HepG2 (cell line): Measurements from ENCODE around the gene NPPB. TPM values are rescaled to one million over a fixed set of nuclear protein-coding genes. Genes with fewer than 3 reads are reported as not detected.
"Not testable (repeated sequence)": the region's sequence is repeated elsewhere in the genome, so short reads cannot be mapped to it uniquely, and the experiment has no call there.

Experiments used
- ATAC-seq: fragments of 200-7000 bp; cut with Tn5 transposase; 3 replicates; pipeline ENCODE4 v1.9.1; 2020; ENCODE audit warnings: mild to moderate bottlenecking, moderate library complexity
- BruUV-seq: library from RNA; stranded (reverse); fragments of 400-500 nt; replicated peaks from 2 replicates; lab custom pipeline; 2021; lab: Mats Ljungman, UMichigan
- CTCF ChIA-PET: fragments of 300-600 bp; formaldehyde crosslinking; extraction: SDS; loops from one replicate; lab custom pipeline; 2021; ENCODE audit warnings: low total read pairs, inconsistent platforms, low intra/inter-chr PET ratio; lab: Yijun Ruan, JAX
- POLR2A ChIA-PET: fragments of 350-600 bp; sonication (Branson Sonifier 250); formaldehyde crosslinking; loops from one replicate; lab custom pipeline; 2020; ENCODE audit warnings: antibody characterized with exemption, inconsistent platforms; lab: Yijun Ruan, JAX
- DNase-seq: peaks from one replicate; pipeline ENCODE4 v3.0.0-alpha.2; 2015; ENCODE audit warnings: low spot score
- FAIRE-seq: peaks from 3 replicates; lab custom pipeline; 2011; peaks lifted over from hg19 to GRCh38; lab: Jason Lieb, UNC
- H2AFZ ChIP-seq: one replicate; pipeline ENCODE4 v1.6.1; 2011; ENCODE audit warnings: low read length, inconsistent platforms
- H3K27ac ChIP-seq: fragments of 300-600 bp; 3 replicates; pipeline ENCODE4 v1.8.0; 2011; ENCODE audit warnings: mixed run types, mild to moderate bottlenecking, mixed read lengths, low read length, inconsistent platforms; ENCODE audit not compliant: insufficient read depth; ENCODE audit errors: extremely low read length
- H3K27me3 ChIP-seq, 2 experiments: fragments of 200-600 bp in 1 of 2; 2 replicates in 1 of 2; 3 replicates in 1 of 2; pipeline versions ENCODE4 v1.6.0 to v1.8.0; 2011; ENCODE audit warnings: low read length in 2 of 2, mild to moderate bottlenecking in 2 of 2, moderate library complexity in 2 of 2, inconsistent platforms in 1 of 2; ENCODE audit not compliant: insufficient read depth in 2 of 2, control insufficient read depth in 1 of 2
- H3K36me3 ChIP-seq, 2 experiments: fragments of 200-600 bp in 1 of 2; replicated peaks in 1 of 2; 2 replicates in 1 of 2; 3 replicates in 1 of 2; pipeline versions ENCODE4 v1.5.1 to v1.8.0; 2011; ENCODE audit warnings: low read length in 2 of 2, inconsistent platforms in 1 of 2; ENCODE audit not compliant: insufficient read depth in 2 of 2, control insufficient read depth in 1 of 2
- H3K4me1 ChIP-seq: 2 replicates; pipeline ENCODE4 v1.5.1; 2012; ENCODE audit warnings: low read length, inconsistent platforms; ENCODE audit not compliant: insufficient read depth
- H3K4me2 ChIP-seq: 2 replicates; pipeline ENCODE4 v1.6.0; 2011; ENCODE audit warnings: low read depth, low read length, inconsistent platforms
- H3K4me3 ChIP-seq, 3 experiments: fragments of 200-600 bp in 1 of 3; sonication (generic), shearing (Covaris generic) in 1 of 3; replicated peaks in 1 of 3; 2 replicates each; pipeline ENCODE4 v1.5.1; 2011 to 2016; ENCODE audit warnings: low read length in 3 of 3, inconsistent platforms in 2 of 3, low read depth in 2 of 3, mild to moderate bottlenecking in 2 of 3, control low read depth in 1 of 3, mixed read lengths in 1 of 3; ENCODE audit not compliant: insufficient read depth in 1 of 3
- H3K79me2 ChIP-seq: one replicate; pipeline ENCODE4 v1.6.1; 2011; ENCODE audit warnings: low read length, inconsistent platforms; ENCODE audit not compliant: insufficient read depth
- H3K9ac ChIP-seq: 2 replicates; pipeline ENCODE4 v1.6.0; 2011; ENCODE audit warnings: mild to moderate bottlenecking, low read depth, low read length, inconsistent platforms; ENCODE audit not compliant: insufficient read depth
- H3K9me3 ChIP-seq: 2 replicates; pipeline ENCODE4 v1.5.1; 2012; ENCODE audit warnings: mild to moderate bottlenecking, low read length
- H4K20me1 ChIP-seq: 2 replicates; pipeline ENCODE4 v1.6.0; 2011; ENCODE audit warnings: inconsistent platforms, mild to moderate bottlenecking, low read length, moderate library complexity; ENCODE audit not compliant: insufficient read depth
- JUN ChIP-seq: sonication (generic); formaldehyde crosslinking; IDR thresholded peaks from 2 replicates; pipeline ENCODE4 v1.4.0; 2020; ENCODE audit warnings: mild to moderate bottlenecking, missing genetic modification reagents
- NFE2L1 ChIP-seq: sonication (generic); formaldehyde crosslinking; IDR thresholded peaks from 2 replicates; pipeline ENCODE4 v1.4.0; 2020; ENCODE audit warnings: missing genetic modification reagents, mild to moderate bottlenecking, borderline replicate concordance
- SMAD1 ChIP-seq: sonication (generic); formaldehyde crosslinking; IDR thresholded peaks from 2 replicates; pipeline ENCODE4 v1.4.0; 2020; ENCODE audit warnings: missing genetic modification reagents, low read depth, mild to moderate bottlenecking, borderline replicate concordance
- TBX3 ChIP-seq: fragments of 450-650 bp; IDR thresholded peaks from 2 replicates; pipeline ENCODE4 v1.6.1; 2017; ENCODE audit warnings: antibody characterized with exemption, mild to moderate bottlenecking, inconsistent platforms, borderline replicate concordance
- ZMYM4 ChIP-seq: sonication (generic); formaldehyde crosslinking; IDR thresholded peaks from 2 replicates; pipeline ENCODE4 v1.8.1; 2023; ENCODE audit warnings: mild to moderate bottlenecking, missing genetic modification reagents
- ZNF235 ChIP-seq: sonication (generic); formaldehyde crosslinking; IDR thresholded peaks from 2 replicates; pipeline ENCODE4 v1.8.1; 2023; ENCODE audit warnings: mild to moderate bottlenecking, missing genetic modification reagents, borderline replicate concordance
- ZNF782 ChIP-seq: sonication (generic); formaldehyde crosslinking; IDR thresholded peaks from 2 replicates; pipeline ENCODE4 v1.4.0; 2020; ENCODE audit warnings: missing genetic modification reagents, mild to moderate bottlenecking, borderline replicate concordance
- ZSCAN21 ChIP-seq: sonication (generic); formaldehyde crosslinking; IDR thresholded peaks from 2 replicates; pipeline ENCODE4 v1.8.0; 2022; ENCODE audit warnings: mild to moderate bottlenecking, missing genetic modification reagents, moderate library complexity, borderline replicate concordance
- WGBS: methylation state at CpG from one replicate; pipeline ENCODE4 v1.1.6; 2017; ENCODE audit warnings: low lambda C conversion rate; 5-methylcytosine and 5-hydroxymethylcytosine counted together
- in situ Hi-C: cut with HindIII; loops from 2 replicates; pipeline ENCODE4 v1.10.0; 2017; ENCODE audit warnings: low pct_unique_long_range_greater_than_20kb; ENCODE audit not compliant: extremely low pct_ligation_motif_present
- intact Hi-C: fragments of 100-400 bp; cut with micrococcal nuclease; formaldehyde crosslinking; loops from one replicate; pipeline ENCODE4 v1.10.0; 2022; ENCODE audit not compliant: unreplicated experiment
- polyA plus RNA-seq, 8 experiments: library from polyadenylated mRNA; depleted of rRNA in 3 of 8; stranded (reverse) in 7 of 8; unstranded in 1 of 8; fragments of >200 nt; fragmentation: Illumina TruSeq in 4 of 8; extraction: Trizol in 4 of 8; gene quantifications; 2 replicates each; pipeline versions ENCODE4 v1.2.1 to v1.2.3, GENCODE V29; 2011 to 2016; ENCODE audit warnings: low read depth in 4 of 8, missing spikeins in 1 of 8, mixed read lengths in 1 of 8; ENCODE audit not compliant: insufficient read depth in 1 of 8
- total RNA-seq, 5 experiments: library from RNA; depleted of rRNA; stranded (reverse); fragments of >200 nt; fragmentation: Illumina TruSeq; extraction: Trizol; gene quantifications; 2 replicates each; pipeline ENCODE4 v1.2.3, GENCODE V29; 2016; ENCODE audit warnings: low read depth in 1 of 5
- TF ChIP-seq, protein P1 (sequence below): IDR thresholded peaks from 2 replicates; pipeline ENCODE4 v1.6.1; 2012; ENCODE audit warnings: inconsistent platforms
- TF ChIP-seq, protein P2 (sequence below): sonication (generic); formaldehyde crosslinking; IDR thresholded peaks from 2 replicates; pipeline ENCODE4 v1.5.0; 2020; ENCODE audit warnings: mild to moderate bottlenecking, missing genetic modification reagents, borderline replicate concordance

Gene NPPB
- total and polyA plus RNA-seq, 2 of the 13 experiments (the other 11 are each of a cell fraction or from before 2014, with no cell fraction given) = 1.9 TPM; not detected in 1

DNA sequence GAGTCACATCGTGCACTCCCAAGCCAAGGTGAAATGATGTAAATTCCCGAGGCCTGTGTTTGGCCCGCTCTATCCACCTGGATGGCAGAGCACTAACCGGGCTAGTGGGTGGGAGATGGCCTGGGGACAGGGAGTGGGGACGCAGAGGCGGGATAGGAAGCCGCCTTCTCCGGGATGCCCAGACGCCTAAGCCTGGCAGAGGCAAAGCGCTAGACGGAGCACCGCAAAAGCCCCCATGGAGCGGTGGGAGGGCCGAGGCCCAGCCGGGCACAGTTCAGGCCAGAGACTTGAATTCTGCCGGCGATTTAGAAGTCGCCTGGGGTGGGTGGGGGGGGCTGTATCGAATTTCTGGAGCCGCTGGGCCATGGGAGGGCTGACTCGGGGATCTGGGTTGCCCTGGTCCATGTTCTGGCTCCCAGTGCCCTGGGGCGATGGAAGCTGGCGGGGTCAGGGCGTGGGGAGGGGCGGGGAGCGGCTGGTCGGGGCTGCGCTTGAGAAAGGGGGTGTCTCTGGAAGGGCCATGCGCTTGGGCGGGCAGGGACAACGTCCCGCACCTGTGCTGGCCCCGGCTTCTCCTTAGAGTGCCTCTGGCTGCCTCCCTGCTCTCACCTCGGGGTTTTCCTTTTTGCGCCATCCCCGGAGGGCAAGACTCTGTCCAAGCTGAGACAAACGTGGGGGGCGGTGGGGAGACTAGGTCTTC, 39.5 kb upstream of the NPPB start (continued):
- TF ChIP-seq TBX3 (no peak), SMAD1 (CRISPR knock-in tag) (no peak)

DNA sequence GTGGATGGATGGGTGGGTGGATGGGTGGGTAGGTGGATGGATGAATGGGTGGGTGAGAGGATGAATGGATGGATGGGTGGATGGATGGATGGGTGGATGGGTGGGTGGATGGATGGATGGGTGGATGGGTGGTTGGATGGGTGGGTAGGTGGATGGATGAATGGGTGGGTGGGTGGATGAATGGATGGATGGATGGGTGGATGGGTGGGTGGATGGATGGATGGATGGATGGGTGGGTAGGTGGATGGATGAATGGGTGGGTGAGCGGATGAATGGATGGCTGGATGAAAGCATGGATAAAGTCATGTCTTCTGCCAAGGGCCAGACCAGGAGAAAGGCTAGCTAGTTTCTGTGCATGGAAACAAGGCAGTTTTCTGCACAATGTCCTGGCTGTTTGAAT, 35.8 kb upstream of the NPPB start:
- intact Hi-C loops = loop anchor here (1.0 to 2.0 kb wide), 2 partner anchors 29 to 52 kb away; no protein-coding TSS in a partner anchor

DNA sequence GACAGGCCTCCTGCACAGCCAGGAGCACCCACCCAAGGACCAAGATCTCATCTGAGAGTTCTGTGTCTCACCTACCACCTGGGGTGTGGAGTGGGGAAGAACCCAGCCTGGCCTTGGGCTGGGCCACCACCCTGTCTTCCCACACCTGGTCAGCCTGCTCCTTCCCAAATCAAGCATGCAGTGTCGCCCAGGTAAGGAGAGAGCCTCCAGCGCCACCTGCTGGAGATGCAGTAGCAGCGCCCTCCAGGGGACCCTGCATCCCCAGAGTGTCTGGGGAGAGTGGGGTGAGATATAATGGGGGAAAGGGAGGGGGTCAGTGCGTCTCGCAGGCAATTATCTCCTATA, 35.1 kb upstream of the NPPB start:
- CTCF ChIA-PET = interaction anchor here (1.1 to 3.4 kb wide), 3 partner anchors 29 to 73 kb away, joined by 5 to 46 read pairs (median 6); no protein-coding TSS in a partner anchor
- Histone ChIP-seq H3K4me1 (peaks cover 48% of the 10 kb centered on the region), H3K4me2 (no peak overlapping the region), H3K4me3 (no peak overlapping the region), H3K79me2 (no peaks in the 10 kb centered on the region), H3K27ac (no peak overlapping the region), H3K27me3 (peaks cover 0 to 4% of the 10 kb centered on the region in 2 experiments; a peak in 2 of 5 replicates), H3K9me3 (no peaks in the 10 kb centered on the region), H3K36me3 (no peaks in the 10 kb centered on the region), H4K20me1 (no peaks in the 10 kb centered on the region), H2AFZ (no peak overlapping the region), H3K9ac (no peak overlapping the region)
- FAIRE-seq (no peak), ATAC-seq (peak; percentile 86), DNase-seq (peak; percentile 49)
- no TSS peak for BruUV-seq
- in situ Hi-C loops = no loop called here
- 0% methylated on average over 3 of the region's 5 CpGs for WGBS
- intact Hi-C loops = loop anchor here (1.0 to 2.0 kb wide), 2 partner anchors 29 to 51 kb away; no protein-coding TSS in a partner anchor
- POLR2A ChIA-PET = interaction anchor here (3.6 kb wide), 1 partner anchor 14 kb away, joined by 20 read pairs; no protein-coding TSS in a partner anchor
- TF ChIP-seq, protein P1, sequence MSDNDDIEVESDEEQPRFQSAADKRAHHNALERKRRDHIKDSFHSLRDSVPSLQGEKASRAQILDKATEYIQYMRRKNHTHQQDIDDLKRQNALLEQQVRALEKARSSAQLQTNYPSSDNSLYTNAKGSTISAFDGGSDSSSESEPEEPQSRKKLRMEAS = no peak; the same call in 1 of the 2 replicates
- TF ChIP-seq ZNF782 = no peak
- TF ChIP-seq, protein P2, sequence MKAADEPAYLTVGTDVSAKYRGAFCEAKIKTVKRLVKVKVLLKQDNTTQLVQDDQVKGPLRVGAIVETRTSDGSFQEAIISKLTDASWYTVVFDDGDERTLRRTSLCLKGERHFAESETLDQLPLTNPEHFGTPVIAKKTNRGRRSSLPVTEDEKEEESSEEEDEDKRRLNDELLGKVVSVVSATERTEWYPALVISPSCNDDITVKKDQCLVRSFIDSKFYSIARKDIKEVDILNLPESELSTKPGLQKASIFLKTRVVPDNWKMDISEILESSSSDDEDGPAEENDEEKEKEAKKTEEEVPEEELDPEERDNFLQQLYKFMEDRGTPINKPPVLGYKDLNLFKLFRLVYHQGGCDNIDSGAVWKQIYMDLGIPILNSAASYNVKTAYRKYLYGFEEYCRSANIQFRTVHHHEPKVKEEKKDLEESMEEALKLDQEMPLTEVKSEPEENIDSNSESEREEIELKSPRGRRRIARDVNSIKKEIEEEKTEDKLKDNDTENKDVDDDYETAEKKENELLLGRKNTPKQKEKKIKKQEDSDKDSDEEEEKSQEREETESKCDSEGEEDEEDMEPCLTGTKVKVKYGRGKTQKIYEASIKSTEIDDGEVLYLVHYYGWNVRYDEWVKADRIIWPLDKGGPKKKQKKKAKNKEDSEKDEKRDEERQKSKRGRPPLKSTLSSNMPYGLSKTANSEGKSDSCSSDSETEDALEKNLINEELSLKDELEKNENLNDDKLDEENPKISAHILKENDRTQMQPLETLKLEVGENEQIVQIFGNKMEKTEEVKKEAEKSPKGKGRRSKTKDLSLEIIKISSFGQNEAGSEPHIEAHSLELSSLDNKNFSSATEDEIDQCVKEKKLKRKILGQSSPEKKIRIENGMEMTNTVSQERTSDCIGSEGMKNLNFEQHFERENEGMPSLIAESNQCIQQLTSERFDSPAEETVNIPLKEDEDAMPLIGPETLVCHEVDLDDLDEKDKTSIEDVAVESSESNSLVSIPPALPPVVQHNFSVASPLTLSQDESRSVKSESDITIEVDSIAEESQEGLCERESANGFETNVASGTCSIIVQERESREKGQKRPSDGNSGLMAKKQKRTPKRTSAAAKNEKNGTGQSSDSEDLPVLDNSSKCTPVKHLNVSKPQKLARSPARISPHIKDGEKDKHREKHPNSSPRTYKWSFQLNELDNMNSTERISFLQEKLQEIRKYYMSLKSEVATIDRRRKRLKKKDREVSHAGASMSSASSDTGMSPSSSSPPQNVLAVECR (CRISPR knock-in tag) = peak; percentile 29; the same call in 1 of the 2 replicates
- no peak for TF ChIP-seq JUN (CRISPR knock-in tag)
- no peak for TF ChIP-seq ZMYM4 (CRISPR knock-in tag)
- TF ChIP-seq ZSCAN21 (CRISPR knock-in tag) = no peak
- TF ChIP-seq ZNF235 (CRISPR knock-in tag) = no peak
- no peak for TF ChIP-seq NFE2L1

More for the DNA sequence above, 35.8 kb upstream of the NPPB start:
- H4K20me1 ChIP-seq, H3K36me3 ChIP-seq, DNase-seq, H3K9ac ChIP-seq, H3K27ac ChIP-seq, H2AFZ ChIP-seq, ATAC-seq, in situ Hi-C loops, H3K27me3 ChIP-seq, POLR2A ChIA-PET, H3K79me2 ChIP-seq, H3K4me3 ChIP-seq, BruUV-seq, H3K9me3 ChIP-seq, FAIRE-seq, H3K4me2 ChIP-seq: not testable (repeated sequence)
- peaks cover 42% of the 10 kb centered on the region for H3K4me1 ChIP-seq
- CTCF ChIA-PET = interaction anchor here (1.1 to 3.4 kb wide), 3 partner anchors 29 to 73 kb away, joined by 5 to 46 read pairs (median 6); no protein-coding TSS in a partner anchor
- 16% methylated on average over 1 of the region's 1 CpG for WGBS
